ENCODE results near the gene TRDN.

The TRDN gene

GRCh38 chr6:123622780-123623179 lies 14.0 kb downstream of the TRDN start:
- ATAC-seq (ENCODE audit: insufficient read depth, low read depth) (no peak), DNase-seq (no peak)
- H4K20me1 ChIP-seq (ENCODE audit: insufficient read depth, low read length) = no peaks in the 10 kb centered on the region
- no peak overlapping the region for H3K4me3 ChIP-seq (ENCODE audit: low read depth in 1 of 2, low read length in 2 of 2)
- H3K36me3 ChIP-seq (ENCODE audit: insufficient read depth, low read length) = no peaks in the 10 kb centered on the region
- H3K4me1 ChIP-seq (ENCODE audit: insufficient read depth, low read length) = no peaks in the 10 kb centered on the region
- H3K4me2 ChIP-seq (ENCODE audit: insufficient read depth, low read length) = no peak overlapping the region
- TF ChIP-seq, protein P1, sequence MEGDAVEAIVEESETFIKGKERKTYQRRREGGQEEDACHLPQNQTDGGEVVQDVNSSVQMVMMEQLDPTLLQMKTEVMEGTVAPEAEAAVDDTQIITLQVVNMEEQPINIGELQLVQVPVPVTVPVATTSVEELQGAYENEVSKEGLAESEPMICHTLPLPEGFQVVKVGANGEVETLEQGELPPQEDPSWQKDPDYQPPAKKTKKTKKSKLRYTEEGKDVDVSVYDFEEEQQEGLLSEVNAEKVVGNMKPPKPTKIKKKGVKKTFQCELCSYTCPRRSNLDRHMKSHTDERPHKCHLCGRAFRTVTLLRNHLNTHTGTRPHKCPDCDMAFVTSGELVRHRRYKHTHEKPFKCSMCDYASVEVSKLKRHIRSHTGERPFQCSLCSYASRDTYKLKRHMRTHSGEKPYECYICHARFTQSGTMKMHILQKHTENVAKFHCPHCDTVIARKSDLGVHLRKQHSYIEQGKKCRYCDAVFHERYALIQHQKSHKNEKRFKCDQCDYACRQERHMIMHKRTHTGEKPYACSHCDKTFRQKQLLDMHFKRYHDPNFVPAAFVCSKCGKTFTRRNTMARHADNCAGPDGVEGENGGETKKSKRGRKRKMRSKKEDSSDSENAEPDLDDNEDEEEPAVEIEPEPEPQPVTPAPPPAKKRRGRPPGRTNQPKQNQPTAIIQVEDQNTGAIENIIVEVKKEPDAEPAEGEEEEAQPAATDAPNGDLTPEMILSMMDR (IDR thresholded peaks at IDR 0.05; ENCODE audit: borderline replicate concordance, extremely low read depth, low read length, poor library complexity, severe bottlenecking) = no peak
- no peak for TF ChIP-seq EZH2 (IDR thresholded peaks at IDR 0.05; ENCODE audit: borderline replicate concordance, low read depth, low read length, severe bottlenecking)
- H3K9ac ChIP-seq (ENCODE audit: low read depth, low read length) = no peak overlapping the region
- H3K27me3 ChIP-seq (ENCODE audit: insufficient read depth, low read length, poor library complexity) = no peaks in the 10 kb centered on the region
- no peak overlapping the region for H3K27ac ChIP-seq (ENCODE audit: low read length)
- no peak overlapping the region for H2AFZ ChIP-seq (ENCODE audit: low read depth, low read length)
- no peaks in the 10 kb centered on the region for H3K9me3 ChIP-seq (ENCODE audit: insufficient read depth, low read length, severe bottlenecking)
- H3K79me2 ChIP-seq (ENCODE audit: insufficient read depth, low read length) = no peaks in the 10 kb centered on the region

DNA sequence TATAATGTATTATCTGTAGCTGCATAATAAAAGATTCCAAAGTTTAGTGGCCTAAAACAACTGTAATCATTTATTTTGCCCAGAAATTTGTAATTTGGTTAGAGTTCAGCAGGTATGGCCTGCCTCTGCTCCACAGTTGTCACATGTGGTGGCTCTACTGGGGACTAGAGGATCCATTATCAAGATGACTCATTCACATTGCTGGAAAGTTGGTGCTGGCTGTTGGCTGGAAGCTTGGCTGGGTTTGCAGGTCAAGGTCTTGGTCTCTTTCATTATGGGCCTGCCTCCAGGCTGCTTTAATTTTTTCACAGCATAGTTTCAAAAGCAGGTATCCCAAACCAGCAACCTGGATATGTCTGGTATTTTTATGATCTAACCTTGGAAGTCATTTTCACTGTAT lies 17.6 kb downstream of the TRDN start:
- H3K79me2 ChIP-seq (ENCODE audit: insufficient read depth, low read length) = no peaks in the 10 kb centered on the region
- no peaks in the 10 kb centered on the region for H3K4me1 ChIP-seq (ENCODE audit: insufficient read depth, low read length)
- H3K27ac ChIP-seq (ENCODE audit: low read length) = no peak overlapping the region
- DNase-seq = no peak
- no peaks in the 10 kb centered on the region for H4K20me1 ChIP-seq (ENCODE audit: insufficient read depth, low read length)
- H3K4me2 ChIP-seq (ENCODE audit: insufficient read depth, low read length) = no peak overlapping the region
- no peak overlapping the region for H3K4me3 ChIP-seq (ENCODE audit: low read depth in 1 of 2, low read length in 2 of 2)
- H3K9me3 ChIP-seq (ENCODE audit: insufficient read depth, low read length, severe bottlenecking) = no peaks in the 10 kb centered on the region
- H3K36me3 ChIP-seq (ENCODE audit: insufficient read depth, low read length) = no peaks in the 10 kb centered on the region
- TF ChIP-seq, protein P1 (IDR thresholded peaks at IDR 0.05; ENCODE audit: borderline replicate concordance, extremely low read depth, low read length, poor library complexity, severe bottlenecking) = no peak
- no peak for TF ChIP-seq EZH2 (IDR thresholded peaks at IDR 0.05; ENCODE audit: borderline replicate concordance, low read depth, low read length, severe bottlenecking)
- no peak overlapping the region for H3K9ac ChIP-seq (ENCODE audit: low read depth, low read length)
- no peaks in the 10 kb centered on the region for H3K27me3 ChIP-seq (ENCODE audit: insufficient read depth, low read length, poor library complexity)
- no peak overlapping the region for H2AFZ ChIP-seq (ENCODE audit: low read depth, low read length)
- ATAC-seq (ENCODE audit: insufficient read depth, low read depth) = no peak

DNA sequence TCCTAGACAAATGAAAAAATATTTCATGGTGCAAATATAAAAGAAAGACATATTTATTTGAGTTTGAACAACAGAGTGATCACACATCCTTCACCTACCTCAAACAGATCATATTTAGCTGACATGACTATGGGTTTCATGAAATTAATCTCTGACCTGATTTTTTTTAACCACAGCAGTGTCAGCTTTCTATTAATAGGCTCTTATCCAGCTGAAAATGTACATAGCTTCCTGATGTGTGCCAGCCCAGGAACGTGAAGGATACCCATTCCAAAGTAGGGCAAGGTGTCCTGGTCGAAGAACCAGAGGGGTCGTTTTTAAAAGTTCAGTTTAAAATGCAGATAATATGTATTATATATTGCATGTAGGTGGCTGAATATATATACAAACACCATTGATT lies 19.8 kb downstream of the TRDN start:
- ATAC-seq (ENCODE audit: insufficient read depth, low read depth) = no peak
- Histone ChIP-seq H3K4me3 (ENCODE audit: low read depth in 1 of 2, low read length in 2 of 2) (no peak overlapping the region), H3K27me3 (ENCODE audit: insufficient read depth, low read length, poor library complexity) (no peaks in the 10 kb centered on the region), H3K36me3 (ENCODE audit: insufficient read depth, low read length) (no peaks in the 10 kb centered on the region), H3K9ac (ENCODE audit: low read depth, low read length) (no peak overlapping the region), H3K4me2 (ENCODE audit: insufficient read depth, low read length) (no peak overlapping the region), H4K20me1 (ENCODE audit: insufficient read depth, low read length) (no peaks in the 10 kb centered on the region), H3K27ac (ENCODE audit: low read length) (no peak overlapping the region), H2AFZ (ENCODE audit: low read depth, low read length) (no peak overlapping the region), H3K4me1 (ENCODE audit: insufficient read depth, low read length) (no peaks in the 10 kb centered on the region), H3K9me3 (ENCODE audit: insufficient read depth, low read length, severe bottlenecking) (no peaks in the 10 kb centered on the region), H3K79me2 (ENCODE audit: insufficient read depth, low read length) (no peaks in the 10 kb centered on the region)
- no peak for TF ChIP-seq EZH2 (IDR thresholded peaks at IDR 0.05; ENCODE audit: borderline replicate concordance, low read depth, low read length, severe bottlenecking)
- TF ChIP-seq, protein P1 (IDR thresholded peaks at IDR 0.05; ENCODE audit: borderline replicate concordance, extremely low read depth, low read length, poor library complexity, severe bottlenecking) = no peak
- no peak for DNase-seq

DNA sequence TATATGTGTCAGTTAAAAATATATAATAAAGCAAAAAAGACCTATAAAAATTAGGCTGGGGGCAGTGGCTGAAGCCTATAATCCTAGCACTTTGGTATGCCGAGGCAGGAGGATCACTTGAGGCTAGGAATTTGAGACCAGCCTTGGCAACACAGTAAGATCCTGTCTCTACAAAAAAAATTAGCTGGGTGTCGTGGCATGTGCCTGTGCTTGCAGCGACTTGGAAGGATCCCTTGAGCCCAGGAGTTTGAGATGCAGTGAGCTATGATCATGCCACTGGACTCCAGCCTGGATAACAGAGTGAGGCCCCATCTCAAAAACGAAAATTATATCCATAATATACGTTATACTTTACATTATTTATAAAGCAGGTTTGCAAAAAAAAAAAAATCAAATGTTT lies 20.7 kb downstream of the TRDN start:
- no peak overlapping the region for H3K4me3 ChIP-seq (ENCODE audit: low read depth in 1 of 2, low read length in 2 of 2)
- ATAC-seq (ENCODE audit: insufficient read depth, low read depth) = no peak

More for the DNA sequence above, 20.7 kb downstream of the TRDN start:
- no peaks in the 10 kb centered on the region for H3K9me3 ChIP-seq (ENCODE audit: insufficient read depth, low read length, severe bottlenecking)
- H3K27me3 ChIP-seq (ENCODE audit: insufficient read depth, low read length, poor library complexity) = no peaks in the 10 kb centered on the region
- no peaks in the 10 kb centered on the region for H3K36me3 ChIP-seq (ENCODE audit: insufficient read depth, low read length)
- TF ChIP-seq, protein P1 (IDR thresholded peaks at IDR 0.05; ENCODE audit: borderline replicate concordance, extremely low read depth, low read length, poor library complexity, severe bottlenecking) = no peak
- no peak for TF ChIP-seq EZH2 (IDR thresholded peaks at IDR 0.05; ENCODE audit: borderline replicate concordance, low read depth, low read length, severe bottlenecking)
- H3K79me2 ChIP-seq (ENCODE audit: insufficient read depth, low read length) = no peaks in the 10 kb centered on the region
- no peak for DNase-seq
- H3K9ac ChIP-seq (ENCODE audit: low read depth, low read length) = no peak overlapping the region
- H2AFZ ChIP-seq (ENCODE audit: low read depth, low read length) = no peak overlapping the region
- H3K4me2 ChIP-seq (ENCODE audit: insufficient read depth, low read length) = no peak overlapping the region
- no peaks in the 10 kb centered on the region for H3K4me1 ChIP-seq (ENCODE audit: insufficient read depth, low read length)
- no peaks in the 10 kb centered on the region for H4K20me1 ChIP-seq (ENCODE audit: insufficient read depth, low read length)
- H3K27ac ChIP-seq (ENCODE audit: low read length) = no peak overlapping the region
